ENCODE results near the gene MYO10. TPM values are rescaled to one million over a fixed set of nuclear protein-coding genes. Genes with fewer than 3 reads are reported as not detected.

The MYO10 gene
- total and polyA plus RNA-seq, 2 of the 8 experiments (the other 6 are each of a cell fraction or from before 2014, with no cell fraction given): 21.5 to 107 TPM

GRCh38 chr5:16913187-16914107, 22.6 kb downstream of the MYO10 start:
- H3K56ac ChIP-seq (replicated peaks; ENCODE audit: insufficient read length, low read depth, low read length): no peak overlapping the region
- peaks cover 0 to 2% (median 0%) of the 10 kb centered on the region in 4 experiments; a peak in 1 of 7 replicates for H3K4me1 ChIP-seq (replicated peaks in 1 of 4; ENCODE audit: control insufficient read depth in 3 of 4, insufficient read depth in 4 of 4, low read length in 3 of 4)
- peaks cover 0 to 87% of the 10 kb centered on the region in 2 experiments; a peak in 3 of 4 replicates for H3K79me2 ChIP-seq (ENCODE audit: control insufficient read depth in 1 of 2, insufficient read depth in 2 of 2, low read length in 2 of 2)
- H3K4me3 ChIP-seq (ENCODE audit: extremely low read depth in 1 of 4, insufficient read depth in 2 of 4, low read depth in 3 of 4, low read length in 4 of 4): no peak overlapping the region
- no peak overlapping the region for H4K91ac ChIP-seq (replicated peaks; ENCODE audit: insufficient read length, low read length)
- TF ChIP-seq SIN3A (conservative IDR thresholded peaks at IDR 0.05 in 1 of 2, IDR thresholded peaks at IDR 0.05 in 1 of 2; ENCODE audit: low read depth in 1 of 2, low read length in 2 of 2) (no peak), MAFK (IDR thresholded peaks at IDR 0.05; ENCODE audit: low read depth, low read length) (no peak), KDM4A (IDR thresholded peaks at IDR 0.05; ENCODE audit: low read depth, low read length, severe bottlenecking) (no peak), BACH1 (IDR thresholded peaks at IDR 0.05; ENCODE audit: low read length) (no peak), POLR2A (IDR thresholded peaks at IDR 0.05; ENCODE audit: control extremely low read depth in 1 of 2, low read depth in 2 of 2, low read length in 2 of 2) (no peak)
- H2AFZ ChIP-seq (ENCODE audit: low read length): no peak overlapping the region
- no peak overlapping the region for H3K27ac ChIP-seq (ENCODE audit: low read depth, low read length)
- no peak overlapping the region for H3K18ac ChIP-seq (ENCODE audit: extremely low read depth, low read length)
- no peak overlapping the region for H3K4ac ChIP-seq (replicated peaks; ENCODE audit: insufficient read length, low read depth, low read length)
- no peaks in the 10 kb centered on the region for H3K27me3 ChIP-seq (replicated peaks in 1 of 4; ENCODE audit: control insufficient read depth in 3 of 4, extremely low read depth in 1 of 4, insufficient read depth in 3 of 4, low read length in 3 of 4)
- ChIA-PET CTCF (ENCODE audit: partially characterized antibody) (interaction anchor here (0.7 to 2.7 kb wide), 9 partner anchors 7 to 177 kb away, joined by 3 to 8 read pairs (median 4); no protein-coding TSS in a partner anchor), POLR2A (ENCODE audit: partially characterized antibody) (interaction anchor here (1.0 to 1.3 kb wide), 2 partner anchors 13 to 18 kb away, joined by 3 to 5 read pairs; no protein-coding TSS in a partner anchor)
- H3K9ac ChIP-seq (replicated peaks in 1 of 4; ENCODE audit: extremely low read depth in 1 of 4, low read depth in 3 of 4, low read length in 3 of 4): no peak overlapping the region; a peak in 1 of 7 replicates
- no peak overlapping the region for H3K4me2 ChIP-seq (ENCODE audit: insufficient read depth in 1 of 2, low read depth in 2 of 2, low read length in 2 of 2)
- H4K5ac ChIP-seq (ENCODE audit: insufficient read length, low read depth, low read length): no peak overlapping the region
- H3K79me1 ChIP-seq (ENCODE audit: low read depth, low read length): peaks cover 16% of the 10 kb centered on the region
- H3K9me3 ChIP-seq (ENCODE audit: insufficient read depth in 2 of 2, low read depth in 1 of 2, low read length in 1 of 2): no peaks in the 10 kb centered on the region
- no peak overlapping the region for H2BK20ac ChIP-seq (ENCODE audit: low read length)
- H4K20me1 ChIP-seq (replicated peaks in 1 of 2; ENCODE audit: control insufficient read depth in 1 of 2, insufficient read depth in 2 of 2, low read length in 2 of 2): peaks cover 1 to 2% of the 10 kb centered on the region in 2 experiments
- H2BK120ac ChIP-seq (replicated peaks; ENCODE audit: low read depth, low read length): no peak overlapping the region
- no peak overlapping the region for H4K8ac ChIP-seq (ENCODE audit: extremely low read depth, insufficient read depth, low read length)
- no peak overlapping the region for H2BK12ac ChIP-seq (ENCODE audit: low read depth, low read length)
- H2BK5ac ChIP-seq (ENCODE audit: low read depth, low read length): no peak overlapping the region
- no peak overlapping the region for H2AK5ac ChIP-seq (ENCODE audit: low read depth, low read length)
- no peak for DNase-seq (ENCODE audit: low read depth in 1 of 2, low spot score in 2 of 2)
- no peaks in the 10 kb centered on the region; the same call in 1 of the 2 replicates for H3K23me2 ChIP-seq (ENCODE audit: low read depth, low read length)
- 82% methylated on average over 7 of the region's 7 CpGs; no CpG with 5 or more reads in 1 of the 2 experiments for WGBS, 2 experiments (ENCODE audit: extremely low coverage in 1 of 2, insufficient coverage in 1 of 2, insufficient read length in 1 of 2, insufficient replicate concordance in 2 of 2, low coverage in 1 of 2, low lambda C conversion rate in 2 of 2, missing lambda C conversion rate in 1 of 2)
- FAIRE-seq: no peak
- no peak overlapping the region for H3K14ac ChIP-seq (ENCODE audit: insufficient read length)
- H3K36me3 ChIP-seq (ENCODE audit: control insufficient read depth in 2 of 4, insufficient read depth in 4 of 4, low read length in 3 of 4): no peaks in the 10 kb centered on the region
- peak overlapping the region; percentile 55 for H3K23ac ChIP-seq (ENCODE audit: insufficient read length)
- H2BK15ac ChIP-seq (ENCODE audit: low read length): no peak overlapping the region
